ENCODE measurements around the gene LRSAM1.

LRSAM1 gene

GRCh38 chr9:127543221-127543620 is 91.9 kb downstream of the LRSAM1 start:
- TF ChIP-seq SIN3A (IDR thresholded peaks at IDR 0.05; ENCODE audit: borderline replicate concordance, insufficient read depth, low read length) (no peak), REST (IDR thresholded peaks at IDR 0.05; ENCODE audit: insufficient read depth in 1 of 2, low read depth in 2 of 2, low read length in 2 of 2) (no peak), TAF1 (IDR thresholded peaks at IDR 0.05; ENCODE audit: borderline replicate concordance, insufficient read depth, low read length) (no peak), FOXP2 (optimal IDR thresholded peaks at IDR 0.05; ENCODE audit: borderline replicate concordance, extremely low read depth, extremely low read length, insufficient read depth) (no peak), POLR2AphosphoS5 (IDR thresholded peaks at IDR 0.05; ENCODE audit: low read depth, low read length) (no peak)

DNA sequence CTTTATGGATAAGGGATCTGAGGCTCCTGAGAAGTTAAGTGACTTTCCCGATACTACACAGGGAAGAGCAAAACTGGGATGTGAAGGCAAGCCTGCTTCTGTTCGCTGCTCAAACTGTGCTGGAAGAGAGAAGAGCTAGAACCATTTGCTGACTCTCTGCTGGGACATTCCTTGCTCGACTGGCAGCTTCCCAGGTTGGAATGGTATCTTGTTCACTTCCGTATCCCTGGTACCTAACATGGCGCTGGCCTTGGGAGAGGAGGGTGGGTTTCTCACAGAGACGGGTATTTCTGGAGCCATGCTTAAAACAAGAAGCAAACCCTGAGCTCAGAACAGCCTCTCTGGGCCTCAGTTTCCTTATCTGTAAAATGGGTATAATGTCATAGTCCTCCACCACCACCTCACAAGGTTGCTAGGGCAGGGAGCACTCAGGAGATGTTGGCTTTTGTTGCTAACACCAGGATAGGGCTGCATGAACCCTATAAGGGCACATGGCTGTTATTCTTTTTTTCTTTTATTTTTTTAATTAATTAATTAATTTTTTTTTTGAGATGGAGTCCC is 92.7 kb downstream of the LRSAM1 start:
- TF ChIP-seq SIN3A (IDR thresholded peaks at IDR 0.05; ENCODE audit: borderline replicate concordance, insufficient read depth, low read length), result no peak
- TF ChIP-seq POLR2AphosphoS5 (IDR thresholded peaks at IDR 0.05; ENCODE audit: low read depth, low read length), result no peak
- no peak for TF ChIP-seq TAF1 (IDR thresholded peaks at IDR 0.05; ENCODE audit: borderline replicate concordance, insufficient read depth, low read length)
- TF ChIP-seq FOXP2 (optimal IDR thresholded peaks at IDR 0.05; ENCODE audit: borderline replicate concordance, extremely low read depth, extremely low read length, insufficient read depth), result no peak
- no peak for TF ChIP-seq REST (IDR thresholded peaks at IDR 0.05; ENCODE audit: insufficient read depth in 1 of 2, low read depth in 2 of 2, low read length in 2 of 2)

GRCh38 chr9:127545196-127546124 is 94.2 kb downstream of the LRSAM1 start:
- TF ChIP-seq TAF1 (IDR thresholded peaks at IDR 0.05; ENCODE audit: borderline replicate concordance, insufficient read depth, low read length), result no peak
- TF ChIP-seq POLR2AphosphoS5 (IDR thresholded peaks at IDR 0.05; ENCODE audit: low read depth, low read length), result no peak
- TF ChIP-seq FOXP2 (optimal IDR thresholded peaks at IDR 0.05; ENCODE audit: borderline replicate concordance, extremely low read depth, extremely low read length, insufficient read depth), result no peak
- TF ChIP-seq REST (IDR thresholded peaks at IDR 0.05; ENCODE audit: insufficient read depth in 1 of 2, low read depth in 2 of 2, low read length in 2 of 2), result no peak
- TF ChIP-seq SIN3A (IDR thresholded peaks at IDR 0.05; ENCODE audit: borderline replicate concordance, insufficient read depth, low read length), result no peak

DNA sequence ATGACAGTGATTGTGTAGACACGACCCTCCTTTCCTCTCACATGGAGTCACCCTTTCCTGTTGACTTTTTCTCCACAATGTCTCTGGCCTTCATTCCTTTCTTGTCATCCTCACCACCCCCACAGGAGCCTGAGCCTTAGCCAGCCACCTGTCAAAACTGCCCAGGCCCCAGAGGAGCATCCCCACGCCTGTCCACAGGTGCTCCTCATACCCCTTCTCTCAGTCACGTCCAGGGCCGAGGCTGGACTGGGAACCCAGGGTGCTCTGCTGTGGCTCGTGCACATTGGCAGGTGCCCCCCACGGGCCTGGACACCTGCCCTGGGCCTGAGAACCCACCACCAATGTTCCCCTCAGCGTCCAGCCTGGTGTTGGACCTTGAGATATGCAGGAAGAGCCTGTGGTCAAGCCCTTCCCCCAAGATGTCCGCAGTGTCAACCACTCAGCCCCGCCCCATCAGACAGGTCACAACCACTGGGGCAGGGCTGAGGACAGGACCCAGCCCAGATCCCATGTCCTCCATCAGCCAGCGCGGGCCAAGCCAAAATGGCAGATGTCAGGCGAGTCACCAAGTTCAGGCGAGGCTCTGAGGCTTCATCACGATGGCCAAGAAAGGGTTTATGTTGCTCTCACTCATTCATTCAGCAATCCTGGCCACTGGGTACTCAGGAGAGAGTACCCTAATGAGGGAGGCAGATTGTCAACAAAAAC is 95.0 kb downstream of the LRSAM1 start:
- TF ChIP-seq POLR2AphosphoS5 (IDR thresholded peaks at IDR 0.05; ENCODE audit: low read depth, low read length) (no peak), TAF1 (IDR thresholded peaks at IDR 0.05; ENCODE audit: borderline replicate concordance, insufficient read depth, low read length) (no peak), REST (IDR thresholded peaks at IDR 0.05; ENCODE audit: insufficient read depth in 1 of 2, low read depth in 2 of 2, low read length in 2 of 2) (no peak), SIN3A (IDR thresholded peaks at IDR 0.05; ENCODE audit: borderline replicate concordance, insufficient read depth, low read length) (no peak), FOXP2 (optimal IDR thresholded peaks at IDR 0.05; ENCODE audit: borderline replicate concordance, extremely low read depth, extremely low read length, insufficient read depth) (no peak)
